ENCODE measurements around the gene SHE.

The SHE gene

DNA sequence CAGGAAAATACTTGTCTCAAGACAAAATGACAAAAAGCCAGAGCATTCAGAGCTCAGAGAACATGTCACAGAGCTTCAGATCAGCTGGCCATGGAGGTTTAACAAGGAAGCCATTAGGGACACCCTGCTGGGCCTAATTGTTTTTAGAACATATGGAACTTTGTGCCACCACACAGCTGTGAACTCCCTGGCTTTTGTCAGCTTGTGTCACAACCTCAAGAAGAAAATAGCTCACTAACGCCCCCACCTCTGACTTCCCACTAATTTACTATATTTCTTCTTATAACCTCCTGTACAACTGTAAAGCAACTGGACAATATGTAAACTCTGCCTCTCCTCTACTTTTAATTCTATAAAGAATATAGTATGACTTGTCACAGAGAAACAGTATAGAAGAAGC lies 21.2 kb downstream of the SHE start:
- in situ Hi-C loops (cut with MboI; ENCODE audit: low sequenced_read_pairs), result no loop called here

DNA sequence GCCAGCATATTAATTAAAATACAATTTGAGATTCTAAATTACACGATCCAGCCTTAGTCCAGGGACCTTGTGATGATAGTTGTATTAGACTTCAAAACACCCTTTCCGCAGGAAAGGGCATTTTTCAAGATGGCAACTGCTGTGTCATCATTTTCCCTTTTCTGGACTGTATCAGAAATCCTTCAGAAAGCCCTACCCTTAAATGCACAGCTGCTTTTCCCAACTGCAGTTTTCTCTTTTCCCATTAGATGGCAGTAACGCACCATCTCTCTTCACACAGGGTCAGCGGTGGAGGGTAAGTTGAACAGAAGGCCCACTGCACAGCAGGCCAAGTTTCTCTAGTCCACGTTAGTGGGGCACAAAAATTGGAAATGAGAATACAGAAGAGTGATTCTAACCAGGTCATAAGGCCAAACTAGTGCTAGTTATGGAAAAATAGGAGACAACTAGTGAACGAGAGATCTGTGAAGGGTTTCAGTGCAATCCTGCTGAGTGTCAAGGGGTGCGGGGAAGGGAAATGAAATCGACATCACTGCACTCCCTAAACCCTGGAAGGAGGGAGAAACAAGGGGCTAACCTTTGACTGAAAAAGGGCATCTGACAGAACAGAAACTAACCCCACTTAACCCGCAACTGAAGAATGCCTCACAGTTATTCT lies 22.3 kb downstream of the SHE start:
- in situ Hi-C loops (cut with MboI; ENCODE audit: low sequenced_read_pairs), result no loop called here

DNA sequence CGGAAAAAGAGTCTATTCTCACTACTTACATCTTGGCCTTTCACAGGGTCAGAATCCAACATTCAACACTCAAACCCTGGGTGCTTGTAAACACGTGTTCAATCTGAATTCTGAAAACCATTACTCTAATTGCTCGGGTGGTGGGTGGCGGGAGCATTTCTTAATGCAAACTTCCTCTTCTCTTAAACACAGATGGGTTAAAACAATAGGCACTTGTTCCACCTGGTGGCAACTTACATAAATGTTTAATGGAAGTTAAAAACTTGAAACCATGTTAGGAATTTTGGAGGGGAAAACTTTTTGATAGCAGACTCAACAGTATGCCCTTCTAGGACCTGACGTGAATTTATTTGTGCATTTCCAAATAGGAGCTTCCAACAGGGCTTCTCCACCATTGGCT lies 23.6 kb downstream of the SHE start:
- in situ Hi-C loops (cut with MboI; ENCODE audit: low sequenced_read_pairs), result no loop called here

DNA sequence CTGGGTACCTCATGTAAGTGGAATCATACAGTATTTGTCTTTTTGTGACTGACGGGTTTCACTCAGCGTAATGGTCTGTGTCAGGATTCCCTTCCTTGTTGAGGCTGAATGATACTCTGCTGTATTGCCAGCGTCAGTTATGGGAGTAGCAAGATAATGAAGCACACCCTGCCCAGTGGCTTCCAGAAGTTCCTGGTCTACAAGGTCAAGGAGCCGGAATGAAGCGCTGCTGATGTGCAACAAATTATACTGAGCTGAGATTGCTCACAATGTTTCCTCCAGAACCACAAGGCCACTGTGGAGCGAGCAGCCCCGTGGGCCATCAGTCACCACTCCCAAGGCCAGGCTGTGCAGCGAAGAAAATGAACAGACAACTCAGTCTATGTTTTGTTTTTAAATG lies 24.2 kb downstream of the SHE start:
- in situ Hi-C loops (cut with MboI; ENCODE audit: low sequenced_read_pairs), result no loop called here

DNA sequence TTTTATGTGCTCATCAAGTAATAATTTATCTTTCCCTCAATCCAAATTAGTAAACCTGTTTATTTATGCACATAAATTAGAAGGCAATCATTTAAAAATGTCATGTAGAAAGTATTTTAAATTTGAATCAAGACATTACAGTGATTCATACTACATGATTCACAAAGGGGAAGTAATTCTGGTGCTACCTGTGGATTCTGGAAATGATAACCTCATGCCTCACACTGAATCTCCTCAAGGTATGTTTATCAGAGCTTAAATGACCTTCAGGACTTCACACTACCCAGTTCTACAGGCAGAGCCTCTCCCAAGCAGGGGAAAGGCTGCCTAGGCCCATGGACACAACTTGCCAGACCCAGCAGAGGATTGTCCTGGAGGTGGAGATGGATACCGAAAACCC lies 25.4 kb downstream of the SHE start:
- in situ Hi-C loops (cut with MboI; ENCODE audit: low sequenced_read_pairs), result no loop called here

DNA sequence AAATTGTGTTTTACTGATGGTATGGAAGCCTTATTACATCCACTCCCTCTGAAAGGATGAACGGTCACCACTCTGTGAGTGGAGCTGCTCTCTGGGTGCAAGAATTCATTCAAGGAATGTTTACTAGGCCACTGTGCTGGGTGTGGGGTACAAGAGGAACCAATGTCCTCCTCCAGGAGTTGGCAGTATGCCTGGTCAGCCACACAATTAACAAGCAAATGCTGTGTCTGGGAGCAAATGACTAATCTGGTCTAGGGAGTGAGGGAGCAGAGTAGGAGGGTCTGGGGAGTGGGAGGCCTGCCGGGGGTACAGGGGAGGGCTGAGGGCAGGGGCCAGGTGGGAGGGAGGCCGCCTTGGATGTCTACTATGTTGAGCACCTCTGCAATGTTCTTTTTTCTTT lies 27.4 kb downstream of the SHE start:
- in situ Hi-C loops (cut with MboI; ENCODE audit: low sequenced_read_pairs), result no loop called here

DNA sequence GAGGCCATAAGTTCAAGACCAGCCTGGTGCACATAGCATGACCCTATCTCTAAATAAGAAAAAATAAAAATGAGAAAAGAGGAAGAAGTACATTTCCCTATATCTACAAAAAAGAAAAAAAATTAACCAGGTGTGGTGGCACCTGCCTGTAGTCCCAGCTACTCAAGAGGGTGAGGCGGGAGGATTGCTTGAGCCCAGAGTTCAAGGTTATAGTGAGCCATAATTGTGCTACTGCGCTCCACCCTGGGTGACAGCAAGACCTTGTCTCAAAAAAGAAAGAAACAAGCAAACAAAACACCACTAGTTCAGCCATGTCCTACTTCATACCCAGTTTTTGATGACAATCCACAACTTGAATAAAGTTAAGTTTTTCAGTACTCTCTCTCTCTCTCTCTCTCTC lies 30.9 kb downstream of the SHE start:
- in situ Hi-C loops (cut with MboI; ENCODE audit: low sequenced_read_pairs), result no loop called here

DNA sequence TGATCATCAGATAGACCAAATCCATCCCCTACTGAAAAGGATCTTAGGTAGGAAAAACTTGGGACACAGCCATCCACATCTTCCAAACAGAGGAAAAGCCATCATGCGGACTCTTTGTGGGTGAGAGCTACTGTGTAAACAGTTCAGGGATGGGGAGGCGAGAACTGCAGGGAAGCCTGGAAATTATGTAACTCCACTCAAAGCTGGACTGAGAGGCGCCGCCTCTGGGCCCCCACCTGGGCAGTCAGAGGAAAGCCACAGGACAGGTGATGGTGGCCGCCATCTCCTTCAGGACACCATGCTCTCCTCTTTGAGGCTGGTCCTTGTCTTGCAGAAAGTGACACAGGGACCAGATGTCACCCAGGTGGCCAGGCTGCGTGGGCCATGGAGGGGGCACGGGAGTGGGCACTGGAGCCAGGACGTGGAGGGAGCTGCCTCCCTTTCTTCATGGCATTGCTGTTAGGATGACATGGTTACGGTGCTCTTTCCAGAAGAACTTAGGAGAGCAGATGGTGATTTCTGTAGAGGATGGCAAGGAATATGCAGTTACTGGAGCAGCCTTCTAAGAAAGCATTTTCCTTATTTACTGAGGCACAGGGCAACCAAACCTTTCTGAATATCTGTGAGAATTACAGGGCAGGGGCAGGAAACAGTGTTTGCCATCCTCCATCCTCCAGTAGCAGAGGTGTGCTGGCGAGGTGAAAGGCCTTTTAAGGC lies 32.2 kb downstream of the SHE start:
- in situ Hi-C loops (cut with MboI; ENCODE audit: low sequenced_read_pairs), result no loop called here

DNA sequence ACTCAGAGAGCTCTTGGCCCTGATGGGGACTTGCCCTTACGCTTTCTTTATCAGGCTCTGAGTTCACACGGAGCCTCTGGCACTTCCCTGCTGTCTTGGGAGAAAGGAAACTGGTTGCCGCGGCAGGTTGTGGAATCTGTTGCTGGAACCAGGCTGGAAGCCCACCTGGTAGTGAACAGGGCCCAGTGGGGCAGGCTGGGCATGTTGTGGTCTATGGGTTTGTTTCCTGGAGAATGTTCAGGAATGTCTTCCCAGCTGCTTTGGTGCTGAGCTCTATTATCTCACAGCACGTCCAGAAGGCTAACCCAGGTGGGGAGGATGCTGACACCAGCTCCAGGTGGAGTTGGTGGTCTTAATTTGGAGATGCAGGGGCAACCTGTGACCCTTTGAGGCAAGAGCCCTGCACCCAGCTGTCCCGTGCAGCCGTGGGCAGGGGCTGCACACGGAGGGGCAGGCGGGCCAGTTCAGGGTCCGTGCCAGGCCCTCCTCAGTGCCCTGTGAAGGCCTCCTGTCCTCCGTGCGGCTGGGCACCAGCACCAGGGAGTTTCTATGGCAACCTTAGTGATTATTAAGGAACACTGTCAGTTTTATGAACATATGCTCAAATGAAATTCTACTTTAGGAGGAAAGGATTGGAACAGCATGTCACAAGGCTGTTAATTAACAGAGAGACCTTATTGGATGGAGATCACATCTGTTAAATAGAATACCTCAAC lies 33.5 kb downstream of the SHE start:
- in situ Hi-C loops (cut with MboI; ENCODE audit: low sequenced_read_pairs), result no loop called here

DNA sequence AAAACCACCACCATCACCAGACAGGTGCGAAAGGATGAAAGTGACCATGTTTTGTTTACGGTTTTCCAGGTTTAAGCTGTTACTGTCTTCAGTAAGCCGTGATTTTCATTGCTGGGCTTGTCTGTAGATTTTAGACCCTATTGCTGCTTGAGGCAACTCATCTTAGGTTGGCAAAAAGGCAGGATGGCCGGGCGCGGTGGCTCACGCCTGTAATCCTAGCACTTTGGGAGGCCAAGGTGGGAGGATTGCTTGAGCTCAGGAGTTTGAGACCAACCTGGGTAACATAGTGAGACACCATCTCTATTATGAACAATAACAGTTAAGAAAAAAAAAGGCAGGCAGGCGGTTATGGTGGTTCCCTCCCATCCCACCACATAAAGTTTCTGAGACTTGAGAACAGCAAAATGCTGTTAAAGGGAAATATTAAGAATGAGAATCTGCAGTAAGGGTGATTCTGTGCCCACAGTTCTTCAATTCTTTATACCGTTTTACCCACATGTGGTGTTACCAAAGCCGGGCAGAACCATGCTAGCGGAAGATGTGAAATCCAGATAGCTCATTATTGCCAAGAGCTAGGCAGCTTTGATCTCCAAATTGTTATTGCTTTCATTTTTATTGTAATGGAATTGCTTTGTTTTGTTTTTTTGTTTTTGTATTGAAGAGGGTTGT lies 34.6 kb downstream of the SHE start:
- in situ Hi-C loops (cut with MboI; ENCODE audit: low sequenced_read_pairs), result no loop called here

DNA sequence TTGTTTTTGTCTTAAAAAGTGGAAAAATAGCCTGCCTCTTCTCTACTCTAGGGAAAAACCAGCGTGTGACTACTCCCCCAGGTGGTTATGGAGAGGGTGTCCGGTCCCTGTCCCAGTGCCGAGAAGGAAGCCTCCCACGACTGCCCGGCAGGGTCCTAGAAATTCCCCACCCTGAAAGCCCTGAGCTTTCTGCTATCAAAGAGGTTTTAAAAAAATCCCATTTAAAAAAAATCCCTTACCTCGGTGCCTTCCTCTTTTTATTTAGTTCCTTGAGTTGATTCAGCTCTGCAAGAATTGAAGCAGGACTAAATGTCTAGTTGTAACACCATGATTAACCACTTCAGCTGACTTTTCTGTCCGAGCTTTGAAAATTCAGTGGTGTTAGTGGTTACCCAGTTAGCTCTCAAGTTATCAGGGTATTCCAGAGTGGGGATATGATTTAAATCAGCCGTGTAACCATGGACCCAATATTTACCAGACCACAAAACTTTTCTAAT lies 35.2 kb downstream of the SHE start:
- in situ Hi-C loops (cut with MboI; ENCODE audit: low sequenced_read_pairs), result no loop called here

DNA sequence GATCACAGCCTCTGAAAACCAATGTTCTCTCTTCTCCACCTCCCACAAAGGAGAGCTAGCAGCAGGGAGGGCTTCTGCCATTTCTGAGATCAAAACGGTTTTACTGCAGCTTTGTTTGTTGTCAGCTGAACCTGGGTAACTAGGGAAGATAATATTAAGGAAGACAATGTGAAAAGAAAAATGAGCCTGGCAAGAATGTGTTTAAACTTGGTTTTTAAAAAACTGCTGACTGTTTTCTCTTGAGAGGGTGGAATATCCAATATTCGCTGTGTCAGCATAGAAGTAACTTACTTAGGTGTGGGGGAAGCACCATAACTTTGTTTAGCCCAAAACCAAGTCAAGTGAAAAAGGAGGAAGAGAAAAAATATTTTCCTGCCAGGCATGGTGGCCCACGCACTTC lies 36.0 kb downstream of the SHE start:
- in situ Hi-C loops (cut with MboI; ENCODE audit: low sequenced_read_pairs), result no loop called here

DNA sequence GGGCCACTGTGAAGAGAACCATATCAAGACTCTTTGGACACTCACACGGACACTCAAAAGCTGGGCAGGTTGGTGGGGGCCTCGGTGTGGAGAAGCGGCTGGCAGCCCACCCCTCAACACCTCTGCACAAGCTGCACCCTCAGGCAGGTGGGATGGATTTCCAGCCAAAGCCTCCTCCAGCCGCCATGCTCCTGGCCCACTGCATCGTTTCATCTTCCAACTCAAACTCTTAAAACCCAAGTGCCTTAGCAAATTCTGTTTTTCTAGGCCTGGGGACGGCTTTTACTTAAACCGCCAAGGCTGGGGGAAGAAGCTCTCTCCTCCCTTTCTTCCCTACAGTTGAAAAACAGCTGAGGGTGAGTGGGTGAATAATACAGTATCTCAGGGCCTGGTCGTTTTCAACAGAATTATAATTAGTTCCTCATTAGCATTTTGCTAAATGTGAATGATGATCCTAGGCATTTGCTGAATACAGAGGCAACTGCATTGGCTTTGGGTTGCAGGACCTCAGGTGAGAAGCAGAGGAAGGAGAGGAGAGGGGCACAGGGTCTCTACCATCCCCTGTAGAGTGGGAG lies 36.5 kb downstream of the SHE start:
- in situ Hi-C loops (cut with MboI; ENCODE audit: low sequenced_read_pairs), result no loop called here

DNA sequence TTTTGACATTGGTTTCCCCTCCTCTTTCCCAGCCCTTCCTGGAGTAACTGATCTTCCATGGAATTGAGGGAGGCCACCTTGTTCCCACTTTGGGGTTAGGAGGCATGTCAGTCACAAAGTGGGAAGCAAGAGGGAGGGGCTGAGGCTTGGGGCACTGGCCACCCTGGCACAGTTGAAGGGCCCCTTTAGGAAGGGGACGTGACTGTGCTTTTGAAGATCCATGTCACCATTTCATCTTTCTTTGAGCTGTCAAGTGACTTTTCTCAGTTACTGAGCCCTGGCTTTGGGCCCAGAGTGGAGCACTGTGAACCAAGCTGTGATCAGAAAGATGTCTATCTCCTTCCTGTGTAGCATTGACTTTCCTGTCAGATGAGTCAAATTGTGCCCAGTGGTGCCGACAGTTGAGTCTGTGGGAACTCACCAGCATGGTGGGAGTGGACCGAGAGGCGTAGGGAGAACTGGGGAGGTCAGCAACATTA lies 38.7 kb downstream of the SHE start:
- in situ Hi-C loops (cut with MboI; ENCODE audit: low sequenced_read_pairs), result no loop called here

DNA sequence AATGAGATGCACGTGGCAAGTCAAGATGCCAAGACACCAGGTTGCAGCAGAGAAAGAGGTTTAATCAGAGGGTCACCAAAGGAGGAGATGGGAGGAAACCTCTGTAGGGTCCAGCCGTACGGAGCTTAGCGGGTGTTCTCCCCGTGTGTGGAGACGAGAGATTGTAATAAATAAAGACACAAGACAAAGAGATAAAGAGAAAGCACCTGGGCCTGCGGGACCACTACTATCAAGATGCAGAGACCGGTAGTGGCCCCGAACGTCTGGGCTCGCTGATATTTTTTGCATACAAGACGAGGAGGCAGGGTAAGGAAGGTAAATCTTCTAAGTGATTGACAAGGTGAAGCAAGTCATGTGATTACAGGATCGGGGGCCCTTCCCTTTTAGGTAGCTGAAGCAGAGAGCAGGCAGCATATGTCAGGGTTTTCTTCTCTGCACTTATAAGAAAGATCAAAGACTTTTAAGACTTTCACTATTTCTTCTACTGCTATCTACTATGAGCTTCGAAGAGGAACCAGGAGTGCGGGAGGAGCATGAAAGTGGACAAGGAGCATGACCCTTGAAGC lies 41.4 kb downstream of the SHE start:
- in situ Hi-C loops (cut with MboI; ENCODE audit: low sequenced_read_pairs), result no loop called here

DNA sequence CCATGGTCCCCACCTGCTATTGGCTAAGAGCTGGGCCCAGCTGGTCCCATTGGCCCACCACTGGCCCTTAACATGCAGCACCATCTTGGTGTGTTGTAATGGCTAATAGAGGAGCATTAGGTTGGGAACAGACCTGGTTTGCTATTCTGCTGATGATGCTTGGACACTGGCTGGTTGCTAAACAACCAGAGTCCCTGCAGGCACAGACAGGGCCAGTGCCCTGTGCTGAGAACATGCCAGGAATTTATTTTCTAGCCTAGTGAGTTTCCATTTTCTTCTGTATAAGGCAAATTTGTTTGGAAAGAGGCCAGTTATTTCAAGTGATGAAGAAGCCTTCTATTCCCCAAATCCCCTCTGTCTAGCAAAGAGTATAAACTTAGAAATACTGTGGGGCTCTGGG lies 43.1 kb downstream of the SHE start:
- in situ Hi-C loops (cut with MboI; ENCODE audit: low sequenced_read_pairs), result no loop called here

DNA sequence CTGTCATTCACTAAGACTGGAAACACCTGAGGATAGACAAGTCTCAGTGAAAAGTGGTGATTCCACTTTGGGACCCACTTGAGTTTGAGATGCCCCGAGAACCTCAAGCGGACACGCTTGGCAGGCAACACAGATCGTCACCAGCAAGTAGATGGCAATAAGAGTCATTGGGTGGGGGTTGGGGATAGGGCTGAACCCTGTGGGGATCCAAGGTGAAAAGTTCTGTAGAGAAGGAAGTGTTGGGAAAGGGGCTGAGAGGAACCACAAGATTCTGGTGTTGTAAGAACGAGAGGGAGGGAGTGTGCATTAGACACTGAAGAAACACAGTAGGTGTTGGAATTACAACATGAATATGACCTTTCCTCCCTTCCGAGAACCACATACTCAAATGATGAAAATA lies 45.6 kb downstream of the SHE start:
- in situ Hi-C loops (cut with MboI; ENCODE audit: low sequenced_read_pairs), result no loop called here

DNA sequence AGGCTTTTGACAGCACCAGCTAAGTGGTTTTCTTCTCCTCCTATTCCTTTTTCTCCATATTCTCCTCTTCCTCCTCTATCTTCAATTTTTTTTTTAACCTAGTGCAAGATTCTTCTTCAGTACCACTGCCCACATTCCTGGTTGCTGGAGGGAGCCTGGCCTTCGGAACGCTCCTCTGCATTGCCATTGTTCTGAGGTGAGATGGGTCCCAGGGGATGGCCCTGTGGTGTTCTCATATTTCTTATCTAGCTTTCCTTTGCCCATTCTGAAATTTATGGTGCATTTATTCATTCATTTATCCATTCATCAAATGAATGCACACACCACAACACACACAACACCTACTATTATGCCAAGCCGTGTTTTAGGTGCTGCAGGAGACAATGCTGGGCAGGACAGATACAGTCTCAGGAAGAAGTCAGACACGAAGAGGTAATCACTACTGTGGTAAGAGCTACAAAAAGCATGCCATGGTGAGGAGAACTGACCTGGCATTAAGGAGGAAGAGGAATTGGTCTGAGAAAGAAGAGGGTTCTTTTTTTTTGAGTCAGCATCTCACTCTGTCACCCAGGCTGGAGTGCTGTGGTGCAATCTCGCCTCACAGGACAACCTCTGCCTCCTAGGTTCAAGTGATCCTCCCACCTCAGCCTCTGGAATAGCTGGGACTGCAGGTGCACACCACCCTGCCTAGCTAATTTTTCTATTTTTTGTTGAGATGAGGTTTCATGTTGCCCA lies 47.7 kb downstream of the SHE start:
- in situ Hi-C loops (cut with MboI; ENCODE audit: low sequenced_read_pairs), result no loop called here

DNA sequence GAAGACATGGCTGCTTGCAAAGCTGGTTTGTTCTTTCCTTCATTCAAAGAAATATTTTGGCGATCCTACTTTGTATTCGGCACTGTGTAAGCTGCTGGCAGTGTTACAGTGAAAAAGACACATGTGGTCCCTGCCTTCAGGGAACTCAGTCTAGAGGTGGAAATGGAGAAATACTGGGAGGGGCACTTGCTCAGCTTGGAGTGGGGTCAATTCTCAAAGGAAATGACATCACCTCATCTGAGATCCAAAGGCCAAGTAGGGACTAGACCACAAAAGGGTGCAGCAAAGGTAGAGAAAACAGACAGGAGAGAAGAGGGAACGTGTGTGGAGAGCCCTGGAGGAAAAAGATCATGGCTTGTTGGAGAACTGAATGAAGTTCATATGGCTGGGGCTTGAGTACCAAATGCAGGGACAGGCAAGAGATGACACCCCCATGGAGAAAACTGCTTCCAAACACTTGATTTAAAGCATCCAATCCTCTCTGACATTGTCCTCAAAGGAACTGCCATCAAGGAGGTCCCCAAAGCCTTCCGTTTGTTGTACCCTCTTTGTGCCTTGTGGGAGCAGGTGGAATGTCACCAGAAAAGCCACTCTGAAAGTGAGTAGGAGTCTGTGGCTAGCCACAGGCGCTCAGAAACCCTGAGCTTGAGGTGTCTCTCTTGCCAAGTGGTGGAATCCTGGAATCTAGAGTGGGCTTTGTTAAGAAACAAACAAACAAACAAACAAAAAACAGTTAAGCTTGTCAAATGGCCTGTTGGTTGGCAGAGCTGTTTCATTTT lies 48.4 kb downstream of the SHE start:
- in situ Hi-C loops (cut with MboI; ENCODE audit: low sequenced_read_pairs), result no loop called here

Data from HL-60/S4 treated with retinoic acid at 250 ng/mL for 4 days and 3 days (cell line).